ENCODE results near the gene PREP. TPM values are rescaled to one million over a fixed set of nuclear protein-coding genes. Genes with fewer than 3 reads are reported as not detected.

Gene PREP
- polyA plus RNA-seq, 2 of the 4 experiments (the other 2 are of a cell fraction): 18.9 to 29.7 TPM

- TF ChIP-seq BHLHE40 (IDR thresholded peaks at IDR 0.05; ENCODE audit: low read depth, low read length): no peak
Observed at GRCh38 chr6:105276374-105276773, 126.5 kb downstream of the PREP start (continued).

GRCh38 chr6:105275542-105275941 lies 127.3 kb downstream of the PREP start:
- no peak for DNase-seq (ENCODE audit: low read depth in 1 of 2, low spot score in 1 of 2)
- CTCF ChIA-PET: no interaction called here
- 97% methylated on average over 2 of the region's 2 CpGs for WGBS (ENCODE audit: missing lambda C conversion rate)
- no peak for FAIRE-seq
- no peak overlapping the region for H3K4me3 ChIP-seq
- 0 out of 3 replicates have a peak, but pooled peaks cover 3% of the 10 kb centered on the region for H3K4me1 ChIP-seq
- ATAC-seq: no peak
- H3K27ac ChIP-seq: no peak overlapping the region
- no peak overlapping the region for H3K4me2 ChIP-seq
- TF ChIP-seq HDAC2 (IDR thresholded peaks at IDR 0.05) (no peak), EP300 (IDR thresholded peaks at IDR 0.05) (no peak), POLR2AphosphoS2 (conservative IDR thresholded peaks at IDR 0.05; ENCODE audit: low read length) (no peak), JUNB (IDR thresholded peaks at IDR 0.05) (no peak), FOSB (CRISPR knock-in tag; IDR thresholded peaks at IDR 0.05) (no peak), MAFK (IDR thresholded peaks at IDR 0.05; ENCODE audit: partially characterized antibody) (no peak), HMGXB4 (CRISPR knock-in tag; IDR thresholded peaks at IDR 0.05; ENCODE audit: borderline replicate concordance) (no peak), CHD4 (IDR thresholded peaks at IDR 0.05; ENCODE audit: borderline replicate concordance) (no peak), EHF (CRISPR knock-in tag; IDR thresholded peaks at IDR 0.05) (no peak), PHF8 (IDR thresholded peaks at IDR 0.05; ENCODE audit: borderline replicate concordance, low read depth) (no peak), MYC (IDR thresholded peaks at IDR 0.05; ENCODE audit: borderline replicate concordance, low read length) (no peak), ZSCAN20 (CRISPR knock-in tag; IDR thresholded peaks at IDR 0.05) (no peak), RAD21 (conservative IDR thresholded peaks at IDR 0.05 in 1 of 2, IDR thresholded peaks at IDR 0.05 in 1 of 2) (no peak), POLR2A (IDR thresholded peaks at IDR 0.05; ENCODE audit: low read length) (no peak), MAX (IDR thresholded peaks at IDR 0.05) (no peak), GATA3 (IDR thresholded peaks at IDR 0.05; ENCODE audit: borderline replicate concordance) (no peak)
- H3K9me3 ChIP-seq: no peaks in the 10 kb centered on the region
- POLR2A ChIA-PET: no interaction called here

GRCh38 chr6:105274678-105275077 lies 128.2 kb downstream of the PREP start:
- H3K4me3 ChIP-seq: no peak overlapping the region
- ATAC-seq (no peak), FAIRE-seq (no peak), DNase-seq (ENCODE audit: low read depth in 1 of 2, low spot score in 1 of 2) (no peak)
- no peak overlapping the region for H3K27ac ChIP-seq
- TF ChIP-seq HDAC2 (IDR thresholded peaks at IDR 0.05): no peak
- TF ChIP-seq BCL3 (IDR thresholded peaks at IDR 0.05): no peak
- no peak for TF ChIP-seq JUNB (IDR thresholded peaks at IDR 0.05)
- no peak for TF ChIP-seq USF2 (IDR thresholded peaks at IDR 0.05)
- no peak for TF ChIP-seq CHD4 (IDR thresholded peaks at IDR 0.05; ENCODE audit: borderline replicate concordance)
- no peak for TF ChIP-seq NR3C1 (IDR thresholded peaks at IDR 0.05)
- TF ChIP-seq CBX2 (IDR thresholded peaks at IDR 0.05; ENCODE audit: borderline replicate concordance, low read depth): no peak
- no peak for TF ChIP-seq HOXB13 (CRISPR knock-in tag; IDR thresholded peaks at IDR 0.05; ENCODE audit: low read depth)
- no peak for TF ChIP-seq HMGXB4 (CRISPR knock-in tag; IDR thresholded peaks at IDR 0.05; ENCODE audit: borderline replicate concordance)
- TF ChIP-seq ZNF302 (CRISPR knock-in tag; IDR thresholded peaks at IDR 0.05): no peak
- TF ChIP-seq HES2 (IDR thresholded peaks at IDR 0.05): no peak
- TF ChIP-seq FOSL2 (IDR thresholded peaks at IDR 0.05): no peak
- no peak for TF ChIP-seq FOSL2 (CRISPR knock-in tag; IDR thresholded peaks at IDR 0.05)
- no peak for TF ChIP-seq CHD2 (IDR thresholded peaks at IDR 0.05; ENCODE audit: low read length, partially characterized antibody)
- H3K4me1 ChIP-seq: 0 out of 3 replicates have a peak, but pooled peaks cover 3% of the 10 kb centered on the region
- CTCF ChIA-PET: no interaction called here
- POLR2A ChIA-PET: no interaction called here
- 82% methylated on average over 4 of the region's 4 CpGs for WGBS (ENCODE audit: missing lambda C conversion rate)
- no peaks in the 10 kb centered on the region for H3K9me3 ChIP-seq
- no peak overlapping the region for H3K4me2 ChIP-seq

Measured in A549 (cell line).